ENCODE data around the gene SLC25A45.

Gene SLC25A45

DNA sequence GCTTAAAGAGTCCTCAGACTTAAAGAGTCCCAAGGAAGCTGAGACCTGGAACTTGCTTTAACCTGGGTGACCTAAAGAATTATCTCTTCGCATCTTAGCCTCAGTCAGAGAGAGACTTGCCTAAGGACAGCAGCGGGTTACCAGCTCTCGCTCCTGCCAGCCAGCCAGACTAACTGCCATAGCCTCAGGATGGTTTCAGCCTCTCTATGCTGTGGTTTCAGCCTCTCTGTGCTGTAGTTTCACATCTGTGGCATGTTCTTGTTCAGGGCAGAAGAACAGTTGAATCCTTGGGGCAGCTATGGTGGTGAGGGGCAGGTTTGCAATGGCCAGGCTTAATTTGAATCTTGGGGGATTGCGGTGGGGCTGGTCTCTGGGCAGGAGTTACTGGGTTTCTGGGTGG, 6.3 kb upstream of the SLC25A45 start:
- no peak for TF ChIP-seq CTCF (IDR thresholded peaks at IDR 0.05; ENCODE audit: insufficient read depth, low read length, poor library complexity, severe bottlenecking)
- Histone ChIP-seq H3K4me3 (replicated peaks; ENCODE audit: low read depth, low read length) (peak overlapping the region; percentile 5), H3K36me3 (ENCODE audit: control insufficient read depth, insufficient read depth, low read length) (peaks cover 13% of the 10 kb centered on the region), H3K27me3 (replicated peaks; ENCODE audit: control insufficient read depth, insufficient read depth, low read length) (no peaks in the 10 kb centered on the region)
- no peak for DNase-seq (ENCODE audit: extremely low read depth, insufficient read length)

DNA sequence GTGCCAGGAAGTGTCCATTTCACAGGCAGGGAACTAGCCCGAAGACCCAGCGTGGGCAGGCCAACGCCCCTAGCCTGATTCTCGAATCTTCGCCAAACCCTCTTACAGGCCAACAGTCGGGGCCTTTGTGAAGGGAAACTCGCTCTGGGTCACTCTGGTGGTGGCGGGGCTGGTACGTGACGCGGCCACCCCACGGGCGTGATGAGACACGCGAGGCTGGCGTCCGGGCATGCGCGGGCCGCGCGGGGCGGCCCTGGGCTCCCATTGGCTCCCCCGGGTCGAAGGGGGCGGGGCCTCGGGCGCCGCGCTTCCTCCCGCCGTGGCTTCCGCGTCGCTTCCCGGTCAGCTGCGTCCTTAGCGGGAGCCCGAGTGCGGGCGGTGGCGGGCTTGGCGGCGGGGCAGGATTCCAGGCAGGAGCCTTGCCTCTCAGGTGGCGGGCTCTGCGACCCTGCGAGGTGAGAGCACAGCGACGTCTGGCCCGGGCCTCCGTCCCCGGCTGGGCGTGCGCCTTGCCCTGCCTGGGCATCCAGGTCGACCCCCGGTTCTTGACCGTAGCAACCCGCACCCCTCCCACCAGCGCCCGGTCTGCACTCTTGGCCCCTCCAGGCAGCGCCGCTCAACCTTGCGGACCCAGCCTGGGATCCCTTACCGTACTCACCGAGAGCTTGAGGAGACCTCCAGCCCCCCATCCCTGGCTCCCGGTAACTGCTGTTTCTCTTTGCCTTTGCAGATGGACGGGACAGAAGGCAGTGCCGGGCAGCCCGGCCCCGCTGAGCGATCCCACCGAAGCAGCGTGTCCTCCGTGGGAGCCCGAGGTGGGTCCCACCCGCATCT, 4.1 kb upstream of the SLC25A45 start, which contains the start of gene FRMD8:
Gene FRMD8, plus strand, starts transcription at position 331 of the 834 bp plus-strand sequence. Its CDS starts 400 bp downstream, at position 731.
- no peak for TF ChIP-seq CTCF (IDR thresholded peaks at IDR 0.05; ENCODE audit: insufficient read depth, low read length, poor library complexity, severe bottlenecking)
- Histone ChIP-seq H3K27me3 (replicated peaks; ENCODE audit: control insufficient read depth, insufficient read depth, low read length) (no peaks in the 10 kb centered on the region), H3K36me3 (ENCODE audit: control insufficient read depth, insufficient read depth, low read length) (peaks cover 5% of the 10 kb centered on the region), H3K4me3 (replicated peaks; ENCODE audit: low read depth, low read length) (peak within 1 kb of the TSS; percentile 85)
- peak; percentile 91 for DNase-seq (ENCODE audit: extremely low read depth, insufficient read length)

DNA sequence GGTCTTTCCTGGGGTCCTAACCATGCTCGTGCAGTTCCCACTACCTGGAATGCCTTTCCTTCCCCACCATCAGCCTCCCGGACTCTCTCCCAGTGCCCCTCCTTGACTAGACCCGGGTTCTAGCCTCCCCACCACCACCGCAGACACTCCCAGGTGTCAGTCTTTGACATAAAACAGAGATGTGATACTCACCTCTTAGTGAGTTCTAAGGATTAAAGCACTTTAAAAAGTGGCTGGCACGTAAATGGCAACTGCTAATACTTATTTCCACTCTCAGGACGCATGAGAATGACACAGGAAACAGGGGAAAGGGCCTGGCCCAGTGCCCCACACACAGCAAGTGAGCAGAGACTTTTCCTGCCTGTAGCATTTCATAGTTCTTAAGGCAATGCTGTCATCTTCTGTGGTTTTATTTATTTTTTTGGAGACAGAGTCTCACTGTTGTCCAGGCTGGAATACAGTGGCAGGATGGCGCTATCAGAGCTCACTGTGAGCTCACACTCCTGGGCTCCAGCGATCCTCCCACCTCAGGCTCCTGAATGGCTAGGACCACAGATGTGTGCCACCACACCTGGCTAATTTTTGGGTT, 1.9 kb upstream of the SLC25A45 start:
- H3K36me3 ChIP-seq (ENCODE audit: control insufficient read depth, insufficient read depth, low read length) = peaks cover 8% of the 10 kb centered on the region; the same call in 1 of the 2 replicates
- no peak overlapping the region for H3K4me3 ChIP-seq (replicated peaks; ENCODE audit: low read depth, low read length)
- no peak for TF ChIP-seq CTCF (IDR thresholded peaks at IDR 0.05; ENCODE audit: insufficient read depth, low read length, poor library complexity, severe bottlenecking)
- no peaks in the 10 kb centered on the region for H3K27me3 ChIP-seq (replicated peaks; ENCODE audit: control insufficient read depth, insufficient read depth, low read length)
- no peak for DNase-seq (ENCODE audit: extremely low read depth, insufficient read length)

- DNase-seq (ENCODE audit: extremely low read depth, insufficient read length) = no peak
- no peak overlapping the region for H3K4me3 ChIP-seq (replicated peaks; ENCODE audit: low read depth, low read length)
- H3K36me3 ChIP-seq (ENCODE audit: control insufficient read depth, insufficient read depth, low read length) = peaks cover 8% of the 10 kb centered on the region
- no peak for TF ChIP-seq CTCF (IDR thresholded peaks at IDR 0.05; ENCODE audit: insufficient read depth, low read length, poor library complexity, severe bottlenecking)
- H3K27me3 ChIP-seq (replicated peaks; ENCODE audit: control insufficient read depth, insufficient read depth, low read length) = no peaks in the 10 kb centered on the region
Observed at GRCh38 chr11:65383778-65384177, 1.3 kb upstream of the SLC25A45 start.

DNA sequence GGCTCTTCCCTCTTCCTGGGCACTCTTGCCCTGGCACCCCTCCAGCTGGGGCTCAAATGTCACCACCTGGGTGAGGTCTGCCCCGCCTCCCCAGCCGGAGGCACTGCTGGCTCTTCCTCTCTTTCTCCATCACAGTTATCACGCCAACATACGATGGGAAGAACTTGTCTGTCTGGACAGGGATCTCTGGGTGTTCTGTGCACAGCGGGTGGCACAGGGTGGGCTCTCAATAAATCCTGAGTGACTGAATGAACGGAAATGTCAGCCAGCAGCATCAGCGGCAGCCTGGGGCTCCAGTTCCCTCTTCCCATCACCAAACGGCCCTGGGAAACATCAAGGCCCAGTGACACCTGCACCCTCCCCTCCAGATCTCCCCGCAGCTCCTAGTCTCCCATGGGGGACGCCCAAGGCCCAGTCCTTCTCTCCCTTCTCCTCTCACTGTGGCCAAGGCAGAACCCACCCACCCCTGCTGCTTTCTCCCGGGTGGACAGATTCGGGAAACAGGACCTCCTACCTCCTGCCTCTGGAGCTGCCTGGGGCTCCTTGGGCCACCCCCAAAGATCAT, 440 bp upstream of the SLC25A45 start:
- no peak for DNase-seq (ENCODE audit: extremely low read depth, insufficient read length)
- H3K4me3 ChIP-seq (replicated peaks; ENCODE audit: low read depth, low read length) = peak overlapping the region; percentile 76
- TF ChIP-seq CTCF (IDR thresholded peaks at IDR 0.05; ENCODE audit: insufficient read depth, low read length, poor library complexity, severe bottlenecking) = no peak
- peaks cover 10% of the 10 kb centered on the region for H3K36me3 ChIP-seq (ENCODE audit: control insufficient read depth, insufficient read depth, low read length)
- H3K27me3 ChIP-seq (replicated peaks; ENCODE audit: control insufficient read depth, insufficient read depth, low read length) = no peaks in the 10 kb centered on the region

Measured in GM06990 (cell line).